Panc1 (cell line): ENCODE data around the gene SNX24. TPM values are rescaled to one million over a fixed set of nuclear protein-coding genes. Genes with fewer than 3 reads are reported as not detected.

Experiments used
- ATAC-seq: fragments of 200-7000 bp; cut with Tn5 transposase; 2 replicates; pipeline ENCODE4 v1.9.1; 2020; ENCODE audit warnings: mild to moderate bottlenecking, moderate library complexity
- BruUV-seq: library from RNA; stranded (reverse); fragments of 400-500 nt; replicated peaks from 2 replicates; lab custom pipeline; 2021; lab: Mats Ljungman, UMichigan
- CTCF ChIA-PET: fragments of 300-600 bp; sonication (Branson Sonifier 250); formaldehyde crosslinking; loops from one replicate; lab custom pipeline; 2022; ENCODE audit warnings: antibody characterized with exemption; lab: Charles Lee
- POLR2A ChIA-PET: fragments of 300-600 bp; sonication (Branson Sonifier 250); formaldehyde crosslinking; loops from one replicate; lab custom pipeline; 2022; ENCODE audit warnings: antibody characterized with exemption; lab: Charles Lee
- DNase-seq: peaks from one replicate; pipeline ENCODE4 v3.0.0-alpha.2; 2010; ENCODE audit warnings: low read depth, low spot score
- H3K27ac ChIP-seq: 2 replicates; pipeline ENCODE4 v1.5.1; 2011; ENCODE audit warnings: mild to moderate bottlenecking, low read length, inconsistent platforms
- H3K27me3 ChIP-seq: fragments of 200-500 bp; sonication (Bioruptor generic); 2 replicates; pipeline ENCODE4 v1.6.0; 2014; ENCODE audit warnings: low read length, inconsistent platforms; ENCODE audit not compliant: control insufficient read depth, insufficient read depth
- H3K36me3 ChIP-seq: fragments of 200-500 bp; sonication (Bioruptor generic); 2 replicates; pipeline ENCODE4 v1.5.1; 2014; ENCODE audit warnings: inconsistent platforms, mild to moderate bottlenecking, low read length, moderate library complexity; ENCODE audit not compliant: control insufficient read depth, insufficient read depth
- H3K4me1 ChIP-seq: 2 replicates; pipeline ENCODE4 v1.5.1; 2011; ENCODE audit warnings: inconsistent platforms, mild to moderate bottlenecking, low read length, moderate library complexity; ENCODE audit not compliant: control insufficient read depth, insufficient read depth
- H3K4me3 ChIP-seq, 2 experiments: 2 replicates each; pipeline ENCODE4 v1.5.1; 2011 to 2012; ENCODE audit warnings: low read depth in 2 of 2, low read length in 2 of 2, mild to moderate bottlenecking in 2 of 2, inconsistent platforms in 1 of 2, moderate library complexity in 1 of 2
- H3K9me3 ChIP-seq: fragments of 200-500 bp; sonication (Bioruptor generic); 2 replicates; pipeline ENCODE4 v1.5.1; 2014; ENCODE audit warnings: low read depth, mild to moderate bottlenecking, inconsistent platforms, low read length, moderate library complexity; ENCODE audit not compliant: control insufficient read depth, insufficient read depth
- CTCF ChIP-seq: fragments of 450-650 bp; IDR thresholded peaks from 2 replicates; pipeline ENCODE4 v1.5.1; 2017; ENCODE audit warnings: mild to moderate bottlenecking
- POLR2AphosphoS5 ChIP-seq: IDR thresholded peaks from 2 replicates; pipeline ENCODE4 v1.6.1; 2012; ENCODE audit warnings: mild to moderate bottlenecking, low read depth, low read length, moderate library complexity
- REST ChIP-seq, 2 experiments: IDR thresholded peaks; 2 replicates each; pipeline ENCODE4 v1.6.1; 2011 to 2012; ENCODE audit warnings: low read depth in 2 of 2, control low read depth in 1 of 2, low read length in 1 of 2, mild to moderate bottlenecking in 1 of 2, moderate library complexity in 1 of 2; ENCODE audit not compliant: insufficient read depth in 1 of 2
- SIN3A ChIP-seq: IDR thresholded peaks from 2 replicates; pipeline ENCODE4 v1.6.1; 2012; ENCODE audit warnings: low read depth, mild to moderate bottlenecking, low read length, moderate library complexity, borderline replicate concordance; ENCODE audit not compliant: insufficient read depth
- TCF7L2 ChIP-seq: IDR thresholded peaks from 2 replicates; pipeline ENCODE4 v1.6.1; 2011; ENCODE audit warnings: mild to moderate bottlenecking, low read depth, low read length, inconsistent platforms
- in situ Hi-C: cut with HindIII; loops from 2 replicates; pipeline ENCODE4 v1.10.0; 2016; ENCODE audit warnings: low sequenced_read_pairs, low pct_unique_long_range_greater_than_20kb
- intact Hi-C: fragments of 100-400 bp; cut with micrococcal nuclease; formaldehyde crosslinking; loops from one replicate; pipeline ENCODE4 v1.10.0; 2022; ENCODE audit not compliant: unreplicated experiment
- total RNA-seq: library from RNA; stranded (reverse); gene quantifications from one replicate; pipeline ENCODE4 v1.2.1, GENCODE V29; 2021; ENCODE audit not compliant: unreplicated experiment

SNX24 gene
- total RNA-seq, 1 experiment from 2014 or later: 32.8 TPM

- BruUV-seq: no TSS peak
- POLR2A ChIA-PET: no interaction called here
- CTCF ChIA-PET: no interaction called here
These were observed 17.8 kb downstream of the SNX24 start for GRCh38 chr5:122863240-122863639.

GRCh38 chr5:122863721-122864120 is 18.3 kb downstream of the SNX24 start:
- Histone ChIP-seq H3K27ac (no peak overlapping the region), H3K9me3 (no peaks in the 10 kb centered on the region), H3K4me3 (no peak overlapping the region), H3K36me3 (no peaks in the 10 kb centered on the region), H3K4me1 (no peaks in the 10 kb centered on the region), H3K27me3 (no peaks in the 10 kb centered on the region)
- no TSS peak for BruUV-seq
- ATAC-seq: no peak
- TF ChIP-seq SIN3A: no peak
- no peak for TF ChIP-seq CTCF
- no peak for TF ChIP-seq REST (IDR thresholded peaks at IDR 0.05; ENCODE audit: insufficient read depth in 1 of 2, low read depth in 2 of 2, low read length in 1 of 2)
- TF ChIP-seq TCF7L2: no peak
- no peak for TF ChIP-seq POLR2AphosphoS5
- no peak for DNase-seq
- intact Hi-C loops: no loop called here
- in situ Hi-C loops: no loop called here
- ChIA-PET CTCF (no interaction called here), POLR2A (no interaction called here)

More at GRCh38 chr5:122863240-122863639, 17.8 kb downstream of the SNX24 start:
- in situ Hi-C loops (no loop called here), intact Hi-C loops (no loop called here)
- DNase-seq (no peak), ATAC-seq (no peak)
- Histone ChIP-seq H3K4me3 (no peak overlapping the region), H3K36me3 (no peaks in the 10 kb centered on the region), H3K4me1 (no peaks in the 10 kb centered on the region), H3K27me3 (no peaks in the 10 kb centered on the region), H3K9me3 (no peaks in the 10 kb centered on the region), H3K27ac (no peak overlapping the region)
- TF ChIP-seq CTCF (no peak), REST (IDR thresholded peaks at IDR 0.05; ENCODE audit: insufficient read depth in 1 of 2, low read depth in 2 of 2, low read length in 1 of 2) (no peak), POLR2AphosphoS5 (no peak), TCF7L2 (no peak), SIN3A (no peak)
